ENCODE results near the gene CLEC3B.
"Not testable (repeated sequence)": the region's sequence is repeated elsewhere in the genome, so short reads cannot be mapped to it uniquely, and the experiment has no call there.

The CLEC3B gene, protein sequence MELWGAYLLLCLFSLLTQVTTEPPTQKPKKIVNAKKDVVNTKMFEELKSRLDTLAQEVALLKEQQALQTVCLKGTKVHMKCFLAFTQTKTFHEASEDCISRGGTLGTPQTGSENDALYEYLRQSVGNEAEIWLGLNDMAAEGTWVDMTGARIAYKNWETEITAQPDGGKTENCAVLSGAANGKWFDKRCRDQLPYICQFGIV

DNA sequence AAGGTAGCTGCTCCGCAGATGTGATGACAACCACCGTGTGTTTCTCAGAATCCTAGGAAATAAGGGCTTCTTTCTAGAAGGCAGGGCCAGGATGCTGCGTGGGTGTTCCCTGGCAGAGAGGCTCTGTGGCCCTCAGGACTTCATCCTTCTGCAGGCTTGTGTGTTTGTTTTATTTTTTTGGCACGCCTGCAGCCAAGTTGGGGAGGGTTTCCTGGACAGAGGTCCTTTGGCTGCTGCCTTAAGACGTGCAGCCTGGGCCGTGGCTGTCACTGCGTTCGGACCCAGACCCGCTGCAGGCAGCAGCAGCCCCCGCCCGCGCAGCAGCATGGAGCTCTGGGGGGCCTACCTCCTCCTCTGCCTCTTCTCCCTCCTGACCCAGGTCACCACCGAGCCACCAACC, at the start of gene CLEC3B:
CLEC3B (plus strand) TSS at position 266 of the 400 bp plus-strand sequence; CDS start at position 326, 60 bp downstream.
- DNase-seq (ENCODE audit: low read depth in 1 of 2, low spot score in 1 of 2) = no peak

DNA sequence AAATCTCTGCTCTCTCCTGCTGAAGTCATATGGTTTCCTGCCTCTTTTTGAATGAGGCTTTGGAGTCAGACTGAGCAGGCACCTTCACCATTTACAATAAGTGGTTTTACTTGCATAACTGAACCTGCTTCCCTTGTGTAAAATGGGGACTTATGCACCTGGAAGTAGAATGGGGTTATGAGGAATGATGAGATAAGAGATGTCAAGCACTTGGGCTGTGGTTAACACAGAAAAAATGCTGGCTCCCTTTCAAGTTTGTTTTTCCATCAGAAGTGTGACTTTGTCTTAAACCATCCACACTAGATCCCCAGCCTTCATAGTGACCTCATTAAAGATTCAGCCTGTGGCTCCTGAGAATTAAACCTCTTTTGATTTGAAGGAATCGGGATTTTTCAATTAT, 44.9 kb upstream of the CLEC3B start:
- no peak for DNase-seq (ENCODE audit: low read depth in 1 of 2, low spot score in 1 of 2)

DNA sequence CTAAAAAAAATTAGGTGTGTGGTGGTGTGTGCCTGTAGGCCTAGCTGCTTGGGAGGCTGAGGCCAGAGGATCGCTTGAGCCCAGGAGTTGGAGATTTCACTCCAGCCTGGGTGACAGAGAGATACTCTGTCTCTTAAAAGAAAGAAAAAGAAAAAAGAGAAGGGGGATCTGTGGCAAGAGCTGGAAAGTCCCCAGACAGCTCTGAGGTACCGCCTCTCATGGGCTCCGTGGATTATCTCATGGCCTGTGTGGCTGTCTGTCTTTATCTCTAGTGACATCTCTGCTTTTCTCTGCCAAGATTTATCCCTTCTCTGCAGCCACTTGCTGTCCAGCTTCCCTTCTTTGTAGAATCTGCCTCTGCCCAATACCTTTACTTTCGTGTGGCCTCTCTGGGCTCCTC, 44.4 kb upstream of the CLEC3B start:
- no peak for DNase-seq (ENCODE audit: low read depth in 1 of 2, low spot score in 1 of 2)

DNA sequence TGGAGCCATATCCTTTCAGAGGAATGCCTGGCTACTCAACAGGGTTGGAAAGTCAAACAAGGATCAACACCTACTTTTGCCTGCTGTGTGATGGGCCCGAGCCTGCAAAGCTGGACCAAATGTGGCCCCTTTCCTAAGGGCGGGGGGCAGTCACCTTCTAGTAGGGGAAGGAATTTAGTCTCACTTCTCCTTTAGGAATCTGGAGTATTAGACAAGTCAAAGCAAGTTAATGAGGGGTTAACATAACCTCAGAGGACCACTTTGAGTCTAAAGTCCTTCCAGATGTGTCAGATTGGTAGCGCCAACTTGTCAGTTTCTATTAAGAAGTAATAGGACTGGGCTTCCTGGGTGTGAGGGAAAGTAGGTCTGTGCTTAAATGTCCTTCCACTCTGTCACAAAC, 43.3 kb upstream of the CLEC3B start:
- DNase-seq (ENCODE audit: low read depth in 1 of 2, low spot score in 1 of 2) = no peak

DNA sequence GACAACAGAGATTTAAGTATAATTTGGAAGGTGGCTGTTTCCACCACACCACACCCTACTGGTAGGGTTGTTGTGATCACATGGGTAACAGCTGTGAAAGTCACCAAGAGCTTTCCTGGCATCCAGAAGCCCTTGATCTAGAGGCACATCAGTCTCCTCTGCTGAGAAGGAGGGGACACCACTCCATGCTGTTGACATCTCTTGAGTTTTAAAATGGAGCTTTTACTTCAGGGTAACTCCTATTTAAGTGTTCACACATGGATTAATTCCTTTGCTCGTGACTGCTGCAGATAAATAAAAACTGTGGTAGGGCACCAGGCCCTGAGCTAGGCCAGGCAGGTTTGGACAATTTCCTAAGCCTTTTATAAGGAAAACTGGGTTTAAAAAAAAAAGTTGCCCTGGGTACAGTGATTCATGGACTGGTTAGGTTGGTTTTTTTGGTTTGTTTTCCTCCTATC, 42.6 kb upstream of the CLEC3B start:
- no peak for DNase-seq (ENCODE audit: low read depth in 1 of 2, low spot score in 1 of 2)

DNA sequence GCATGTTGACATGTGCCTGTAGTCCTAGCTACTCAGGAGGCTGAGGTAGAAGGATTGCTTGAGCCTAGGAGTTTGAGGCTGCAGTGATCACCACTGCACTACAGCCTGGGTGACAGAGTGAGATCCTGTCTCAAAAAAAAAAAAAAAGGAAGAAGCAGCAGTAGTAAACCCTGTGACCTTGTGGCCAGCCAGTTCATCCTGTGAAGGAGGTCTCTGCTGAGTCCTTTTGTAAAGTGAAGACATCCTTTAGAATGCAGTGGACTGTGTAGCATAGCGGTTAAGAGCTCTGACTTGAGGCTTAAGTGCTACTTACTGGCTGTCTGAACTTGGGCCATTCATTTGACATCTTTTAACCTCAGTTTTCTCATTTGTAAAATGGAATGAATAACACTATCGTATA, 41.8 kb upstream of the CLEC3B start:
- DNase-seq (ENCODE audit: low read depth in 1 of 2, low spot score in 1 of 2) = no peak

DNA sequence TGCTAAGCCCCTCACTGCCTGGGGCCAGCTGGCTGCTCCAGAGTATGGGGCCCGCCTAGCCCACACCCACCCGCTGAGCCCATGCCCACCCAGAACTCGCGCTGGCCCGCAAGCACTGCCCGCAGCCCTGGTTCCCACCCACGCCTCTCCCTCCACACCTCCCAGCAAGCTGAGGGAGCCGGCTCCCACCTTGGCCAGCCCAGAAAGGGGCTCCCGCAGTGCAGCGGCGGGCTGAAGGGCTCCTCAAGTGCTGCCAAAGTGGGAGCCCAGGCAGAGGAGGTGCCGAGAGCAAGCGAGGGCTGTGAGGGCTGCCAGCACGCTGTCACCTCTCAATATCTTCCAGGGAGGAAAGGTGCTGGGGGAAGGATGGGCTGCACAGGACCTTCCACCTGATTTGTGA, 39.8 kb upstream of the CLEC3B start:
- not testable (repeated sequence) for DNase-seq (ENCODE audit: low read depth in 1 of 2, low spot score in 1 of 2)

DNA sequence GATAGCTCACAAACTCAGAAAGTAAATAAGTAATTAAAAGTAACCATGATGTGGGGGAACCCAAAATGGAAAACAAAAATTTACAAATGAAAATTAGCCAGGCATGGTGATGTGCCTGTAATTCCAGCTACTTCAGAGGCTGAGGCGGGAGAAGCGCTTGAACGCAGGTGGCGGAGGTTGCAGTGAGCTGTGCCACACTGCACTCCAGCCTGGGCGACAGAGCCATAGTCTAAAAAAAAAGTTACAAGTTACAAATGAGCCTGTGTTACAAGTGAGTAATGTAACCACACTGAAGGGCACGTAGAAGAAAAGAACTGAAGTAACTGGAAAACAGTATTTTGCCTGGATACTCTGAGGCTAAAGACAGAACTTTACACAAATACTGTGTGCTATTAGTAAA, 38.8 kb upstream of the CLEC3B start:
- no peak for DNase-seq (ENCODE audit: low read depth in 1 of 2, low spot score in 1 of 2)

DNA sequence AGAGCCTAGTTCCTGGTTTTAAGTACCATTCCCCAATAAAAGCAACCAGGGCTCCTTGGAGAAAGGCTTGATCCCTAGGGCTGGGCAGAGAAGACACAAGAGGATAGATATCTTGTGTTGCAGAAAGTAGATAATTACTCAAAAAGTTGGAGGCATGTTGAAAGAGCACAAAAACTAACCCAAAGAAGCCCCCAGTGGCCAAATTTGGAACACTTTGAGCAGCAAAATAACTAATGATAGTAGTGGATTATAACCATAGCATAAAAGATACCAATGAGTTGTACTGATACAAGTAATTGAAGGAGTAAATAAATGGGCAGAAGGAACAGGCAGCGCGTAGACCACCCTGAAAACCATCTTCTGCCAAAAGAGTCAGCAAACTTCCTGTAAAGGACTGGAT, 38.0 kb upstream of the CLEC3B start:
- DNase-seq (ENCODE audit: low read depth in 1 of 2, low spot score in 1 of 2) = no peak

DNA sequence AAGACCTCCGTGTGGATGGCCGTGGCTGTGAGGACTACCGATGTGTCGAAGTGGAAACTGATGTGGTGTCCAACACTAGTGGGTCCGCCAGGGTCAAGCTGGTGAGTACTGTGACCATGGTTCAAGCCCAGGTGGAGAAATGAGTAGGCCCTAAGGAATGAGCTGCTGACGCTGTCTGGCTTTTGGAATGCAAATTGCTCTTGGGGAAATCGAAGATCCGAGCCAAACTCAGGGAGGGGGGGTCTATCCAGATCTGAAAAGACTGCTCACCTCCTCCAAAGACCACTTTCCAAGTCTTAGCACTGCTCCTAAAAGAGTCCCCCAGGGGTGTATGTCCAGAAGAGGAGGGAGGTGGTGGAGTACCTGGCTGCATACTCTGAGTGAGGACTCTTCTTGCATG, 37.0 kb upstream of the CLEC3B start:
- no peak for DNase-seq (ENCODE audit: low read depth in 1 of 2, low spot score in 1 of 2)

DNA sequence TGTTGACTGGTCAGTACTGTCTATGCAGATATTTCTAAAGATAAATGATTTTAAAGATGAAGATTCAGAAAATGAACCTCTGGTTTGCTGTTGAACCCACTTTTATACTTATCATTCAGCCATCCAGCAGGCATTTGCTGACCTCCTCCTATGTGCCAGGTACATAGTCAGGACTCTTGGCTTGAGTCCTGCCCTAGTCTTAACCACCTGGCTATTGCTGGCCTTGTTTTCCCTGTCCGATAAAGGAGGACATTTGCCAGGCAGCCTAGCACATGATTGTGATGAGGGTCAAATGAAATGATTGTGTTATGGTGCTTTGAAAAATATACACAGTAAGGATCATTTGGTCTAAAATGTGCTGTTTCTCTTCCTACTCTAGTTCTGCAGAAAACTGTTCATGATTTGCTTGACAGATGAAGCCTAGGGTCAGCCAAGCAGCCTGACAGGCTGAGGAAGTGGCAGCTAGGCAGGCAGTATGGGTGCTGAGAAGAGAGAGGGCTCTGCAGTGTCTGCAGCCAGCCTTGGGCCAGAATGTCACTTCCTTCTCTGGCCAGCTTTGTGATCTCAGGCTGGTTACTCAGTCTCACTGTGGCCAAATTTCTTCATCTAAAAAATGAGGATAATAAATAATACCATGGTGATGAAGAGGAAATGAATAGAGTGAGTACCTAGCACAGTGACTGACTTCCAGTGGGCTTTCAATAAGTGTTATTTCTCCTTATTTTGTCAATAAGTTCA, 36.3 kb upstream of the CLEC3B start:
- DNase-seq (ENCODE audit: low read depth in 1 of 2, low spot score in 1 of 2) = no peak

DNA sequence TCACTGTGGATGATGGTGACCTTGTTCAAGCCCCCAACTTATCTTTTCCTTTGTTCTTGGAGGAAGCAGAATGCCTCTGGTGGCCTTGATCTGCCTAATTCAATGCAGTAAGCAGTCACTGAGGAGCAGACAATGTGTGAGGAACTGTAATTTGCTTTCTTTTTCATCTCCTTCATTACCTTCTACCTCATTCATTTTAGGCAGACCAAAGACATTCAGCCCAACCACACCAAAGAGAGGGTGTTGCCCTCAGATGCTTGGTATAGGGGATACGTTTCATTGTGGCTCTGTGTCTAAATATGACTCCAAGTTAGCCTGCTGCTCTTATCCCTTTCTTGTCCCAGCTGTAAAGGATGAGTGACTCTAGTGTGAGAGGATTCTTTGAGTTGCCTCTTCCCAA, 34.8 kb upstream of the CLEC3B start:
- no peak for DNase-seq (ENCODE audit: low read depth in 1 of 2, low spot score in 1 of 2)

DNA sequence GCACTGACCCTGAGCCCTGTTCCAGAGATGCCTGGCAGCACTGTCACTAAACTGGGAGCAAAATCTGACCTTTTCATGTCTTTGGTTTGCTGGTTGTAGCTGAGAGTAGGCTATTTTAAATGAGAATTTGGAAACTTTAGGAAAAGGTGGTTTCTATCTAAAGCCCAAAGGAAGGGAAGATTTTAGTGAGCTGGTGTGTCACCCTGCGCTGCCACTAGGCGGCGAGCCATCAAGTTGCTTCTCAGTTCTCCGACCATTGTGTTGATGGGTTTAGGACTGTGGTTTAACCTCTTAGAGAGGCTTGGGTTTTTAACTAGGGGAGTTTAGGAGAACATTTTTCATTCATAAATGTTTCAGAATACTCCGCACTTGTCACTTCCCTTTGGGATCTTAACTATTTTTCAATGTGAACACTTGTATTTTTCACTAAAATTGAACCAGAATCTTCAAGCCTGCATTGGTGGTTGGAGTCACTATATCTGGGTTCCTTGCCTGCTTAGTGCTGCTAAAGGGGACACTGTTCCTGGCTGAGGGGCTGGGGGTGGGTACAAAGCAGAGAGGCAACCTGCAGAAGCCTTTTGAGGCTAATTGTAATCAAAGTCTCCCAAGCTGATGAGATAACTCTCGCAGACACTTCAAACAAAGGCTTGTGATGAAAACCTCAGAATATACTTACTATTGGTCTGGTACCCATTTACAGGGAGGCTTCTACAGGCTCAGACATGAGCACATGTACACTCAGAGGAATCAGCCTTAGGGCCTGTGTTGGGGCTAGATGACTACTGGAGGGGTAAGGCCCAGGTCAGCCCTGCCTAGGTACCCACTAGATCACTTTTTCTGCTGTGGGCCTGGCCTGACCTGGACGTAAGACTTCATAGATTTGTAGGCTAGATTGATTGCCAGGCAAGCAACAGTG, 33.3 kb upstream of the CLEC3B start:
- no peak for DNase-seq (ENCODE audit: low read depth in 1 of 2, low spot score in 1 of 2)

DNA sequence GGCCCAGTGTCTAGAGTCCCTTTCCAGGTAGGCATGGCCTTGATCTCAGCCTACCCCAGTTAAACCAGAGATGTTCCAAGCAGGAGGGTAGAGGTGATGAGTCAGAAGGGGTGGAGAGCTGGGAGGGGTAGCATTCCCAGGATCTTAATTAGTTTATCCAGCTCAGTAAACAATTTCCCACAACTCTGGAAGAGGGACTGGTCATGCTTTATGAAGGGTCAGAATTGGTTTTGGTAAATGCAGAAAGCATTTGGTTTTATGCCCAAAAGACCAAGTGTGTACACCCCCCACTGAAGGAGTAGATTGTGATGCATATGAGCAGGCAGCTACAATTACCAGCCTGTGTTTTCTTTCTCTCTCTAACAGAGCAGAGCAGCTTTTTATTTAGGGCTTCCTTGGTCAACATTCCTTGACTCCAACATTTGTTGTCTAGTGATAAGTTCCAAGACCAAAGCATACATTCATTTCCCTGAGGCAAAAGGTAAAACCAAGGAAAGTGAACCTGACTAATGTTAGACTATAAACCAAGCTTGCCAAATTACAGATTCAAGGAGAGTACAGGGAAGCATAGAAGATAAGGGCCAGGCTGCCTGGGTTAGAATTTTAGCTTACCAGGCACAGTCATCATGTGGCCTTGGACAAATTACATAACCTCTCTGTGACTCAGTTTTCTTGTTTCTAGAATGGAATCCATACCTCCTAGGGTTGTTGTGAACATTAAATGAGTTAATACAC, 32.5 kb upstream of the CLEC3B start:
- no peak for DNase-seq (ENCODE audit: low read depth in 1 of 2, low spot score in 1 of 2)

DNA sequence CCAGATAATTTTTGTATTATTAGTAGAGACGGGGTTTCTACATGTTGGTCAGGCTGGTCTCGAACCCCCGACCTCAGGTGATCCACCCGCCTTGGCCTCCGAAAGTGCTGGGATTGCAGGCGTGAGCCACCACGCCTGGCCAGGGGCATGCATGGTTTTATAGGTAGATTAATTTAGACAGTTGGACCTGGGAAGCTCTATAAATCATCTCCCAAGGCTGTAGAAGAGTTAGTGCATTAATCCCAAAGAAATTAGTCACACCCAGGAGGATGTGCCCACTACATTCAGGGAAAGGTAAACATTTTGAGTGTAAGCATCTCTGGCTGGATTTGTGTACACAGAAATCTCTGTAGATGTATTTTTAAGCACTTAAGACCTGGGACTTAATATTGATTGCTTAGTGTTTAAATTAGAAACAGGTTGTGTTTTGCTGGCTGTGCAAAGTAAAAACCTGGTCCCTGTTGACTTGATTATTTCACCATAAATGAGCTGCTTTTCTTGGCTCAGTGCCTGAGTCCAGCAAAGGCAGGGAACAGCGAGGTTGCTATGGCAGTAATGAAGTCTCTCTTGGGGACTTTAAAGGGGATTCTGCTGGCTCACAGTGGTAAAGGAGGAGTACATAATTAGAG, 30.8 kb upstream of the CLEC3B start:
- DNase-seq (ENCODE audit: low read depth in 1 of 2, low spot score in 1 of 2) = no peak

DNA sequence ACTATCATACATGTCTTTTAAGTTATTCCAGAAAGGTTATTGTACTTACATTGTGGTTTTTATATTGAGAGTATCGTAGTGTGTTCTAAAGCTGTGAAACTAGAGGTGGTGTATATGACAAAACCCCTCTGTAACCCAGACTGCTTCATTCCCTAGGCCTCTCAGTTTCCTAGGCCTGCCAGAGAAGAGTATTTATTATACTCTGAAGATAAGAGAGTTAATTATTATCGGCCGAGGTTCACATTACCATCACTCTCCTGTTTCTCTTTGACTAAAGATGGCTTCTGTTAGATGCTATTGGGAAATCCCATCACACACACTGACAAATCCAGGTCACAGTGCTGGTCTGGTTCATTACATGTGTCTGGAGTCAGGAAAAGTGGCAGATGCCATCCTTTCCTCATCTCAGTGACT, 29.5 kb upstream of the CLEC3B start:
- DNase-seq (ENCODE audit: low read depth in 1 of 2, low spot score in 1 of 2) = no peak

DNA sequence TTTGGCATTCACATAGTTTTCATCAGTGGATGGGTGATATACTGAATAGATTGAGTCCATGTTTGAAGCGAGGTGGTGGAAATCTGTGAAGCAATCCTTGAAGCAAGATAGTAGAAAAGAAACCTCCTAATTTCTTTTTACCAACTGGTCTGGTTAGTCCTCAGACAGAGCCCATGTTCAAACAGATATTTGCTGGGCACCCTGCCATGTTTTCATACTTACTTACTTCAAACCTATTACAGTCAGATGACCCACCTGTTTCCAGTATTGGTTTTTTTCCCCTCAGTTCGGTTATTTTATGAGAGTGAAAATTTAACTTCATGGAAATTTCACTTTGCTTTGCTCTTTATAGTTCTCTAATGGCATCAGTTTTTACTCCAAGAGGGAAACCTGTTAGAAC, 26.3 kb upstream of the CLEC3B start:
- no peak for DNase-seq (ENCODE audit: low read depth in 1 of 2, low spot score in 1 of 2)

DNA sequence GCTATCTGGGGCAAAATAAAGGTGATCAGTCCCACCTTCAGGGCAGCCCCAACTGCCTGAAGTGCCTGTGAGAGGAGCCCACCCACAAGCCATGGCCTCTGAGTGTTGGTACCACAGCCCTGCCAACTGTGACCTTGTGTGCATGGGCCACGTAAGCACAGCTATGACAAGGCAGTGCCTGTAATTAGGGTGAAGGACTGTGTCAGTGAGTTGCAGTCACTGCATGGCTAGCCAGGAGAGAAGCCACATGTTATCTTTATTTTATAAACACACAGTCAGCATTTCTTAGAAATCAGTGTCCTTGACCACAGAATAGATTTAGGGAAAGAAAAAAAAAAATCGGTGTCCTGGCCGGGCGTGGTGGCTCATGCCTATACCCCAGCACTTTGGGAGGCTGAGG, 25.3 kb upstream of the CLEC3B start:
- DNase-seq (ENCODE audit: low read depth in 1 of 2, low spot score in 1 of 2) = no peak

DNA sequence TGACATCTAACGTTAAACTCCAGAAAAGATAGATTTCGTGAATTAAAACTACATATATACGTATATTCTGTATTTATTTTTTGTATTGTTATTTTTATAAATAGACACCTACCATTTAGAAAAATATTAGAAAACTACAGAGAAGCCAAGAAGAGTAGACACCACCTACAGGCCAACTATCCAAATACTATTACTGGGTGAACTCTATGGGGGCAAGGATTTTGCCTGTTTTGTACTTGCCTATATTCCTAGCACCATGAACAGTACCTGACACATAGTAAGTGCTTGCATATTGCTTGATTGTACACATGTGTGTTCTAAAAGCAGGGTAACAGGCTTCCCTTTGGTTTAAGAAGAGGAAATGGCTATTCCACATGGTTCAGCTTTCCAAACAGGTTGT, 24.4 kb upstream of the CLEC3B start:
- DNase-seq (ENCODE audit: low read depth in 1 of 2, low spot score in 1 of 2) = no peak

DNA sequence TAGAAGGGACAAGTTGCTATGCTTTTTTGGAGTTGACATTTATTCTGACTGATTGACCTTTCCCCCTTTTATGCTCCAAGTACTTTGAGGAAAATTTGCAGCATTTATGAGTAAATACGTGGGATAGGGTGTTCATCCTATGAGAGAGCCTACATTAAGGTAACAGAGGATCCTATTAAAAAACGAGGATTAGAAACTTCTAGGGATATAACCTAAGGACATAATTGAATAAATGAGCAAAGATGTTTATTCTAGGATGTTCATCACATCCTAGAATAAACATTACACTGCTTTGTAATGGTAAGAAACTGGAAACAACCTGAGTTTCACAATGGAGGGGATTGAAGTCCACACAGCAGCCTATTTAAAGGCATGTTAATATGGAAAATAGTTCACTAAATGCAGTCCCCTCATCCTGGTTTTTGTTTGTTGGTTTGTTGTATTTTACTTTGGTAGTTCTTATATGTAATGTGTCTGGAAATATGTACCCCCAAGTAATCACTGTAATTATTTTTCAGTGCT, 23.9 kb upstream of the CLEC3B start:
- DNase-seq (ENCODE audit: low read depth in 1 of 2, low spot score in 1 of 2) = no peak

DNA sequence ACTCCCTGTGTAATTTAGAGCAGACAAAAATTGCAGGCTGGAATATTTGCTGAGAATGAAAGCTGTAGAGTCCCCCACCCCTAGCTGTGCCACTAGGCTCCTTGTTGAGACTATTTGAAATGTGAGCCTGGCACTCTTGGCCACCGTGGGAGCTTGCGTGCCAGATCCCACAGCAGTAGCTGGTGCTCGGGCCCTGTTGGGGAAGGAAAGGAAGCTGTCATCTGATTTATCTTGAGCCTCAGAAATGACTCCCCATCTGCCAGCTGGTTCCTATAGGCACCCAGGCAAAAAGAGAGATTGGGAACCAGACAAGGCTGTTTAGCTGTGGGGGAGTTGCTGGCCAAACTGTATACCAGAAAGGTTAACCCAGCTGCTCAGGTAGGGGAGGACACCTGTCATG, 23.4 kb upstream of the CLEC3B start:
- no peak for DNase-seq (ENCODE audit: low read depth in 1 of 2, low spot score in 1 of 2)
